Natural killer cell treated with Interleukin-12 subunit alpha and Interleukin-12 subunit beta and Interleukin-15 and Interleukin-18, amount 100 ng/mL, for 72 hours (primary cell): ENCODE measurements around the gene APEH. TPM values are rescaled to one million over a fixed set of nuclear protein-coding genes. Genes with fewer than 3 reads are reported as not detected.
A peak's percentile ranks its signal among the peaks of the same experiment; 100 is the strongest.

ENCODE experiments used
- ATAC-seq, 2 donors: fragments of 150-1000 bp; cut with Tn5 transposase in 1 of 2; sonication (Bioruptor Pico), chemical (Tn5 transposase) in 1 of 2; 2 replicates each; pipeline ENCODE4 v1.10.0; 2021
- DNase-seq: peaks from one replicate; pipeline ENCODE4 v3.0.0; 2022; ENCODE audit warnings: low spot score
- H3K27ac Mint-ChIP-seq, 2 donors: 1 replicate in 1 of 2; 2 replicates in 1 of 2; pipeline ENCODE4 v1.8.0; 2022; ENCODE audit warnings: mixed read lengths in 2 of 2, mild to moderate bottlenecking in 1 of 2, moderate library complexity in 1 of 2
- H3K27me3 Mint-ChIP-seq, 2 donors: 1 replicate in 1 of 2; 2 replicates in 1 of 2; pipeline ENCODE4 v1.8.0; 2022; ENCODE audit warnings: mixed read lengths in 2 of 2
- H3K36me3 Mint-ChIP-seq: one replicate; pipeline ENCODE4 v1.8.0; 2022; ENCODE audit warnings: mixed read lengths
- H3K4me1 Mint-ChIP-seq, 2 donors: 1 replicate in 1 of 2; 2 replicates in 1 of 2; pipeline ENCODE4 v1.8.0; 2022; ENCODE audit warnings: low read depth in 2 of 2, mixed read lengths in 2 of 2, mild to moderate bottlenecking in 1 of 2
- H3K4me3 Mint-ChIP-seq: one replicate; pipeline ENCODE4 v1.8.0; 2022; ENCODE audit warnings: mixed read lengths
- H3K9me3 Mint-ChIP-seq: 2 replicates; pipeline ENCODE4 v1.8.0; 2022; ENCODE audit warnings: mixed read lengths
- total RNA-seq, 2 donors: library from RNA; stranded (reverse); gene quantifications; one replicate each; pipeline ENCODE4 v1.2.3, GENCODE V29; 2022

APEH gene
- total RNA-seq, 2 donors from 2014 or later: 134 to 235 TPM

- no peak for DNase-seq
- H3K36me3 Mint-ChIP-seq: peaks cover 6% of the 10 kb centered on the region
- no peak for ATAC-seq
- peaks cover 0 to 5% of the 10 kb centered on the region in 2 donors for H3K4me1 Mint-ChIP-seq
- no peak overlapping the region for H3K4me3 Mint-ChIP-seq
- H3K9me3 Mint-ChIP-seq: no peaks in the 10 kb centered on the region
- H3K27me3 Mint-ChIP-seq: no peaks in the 10 kb centered on the region
- peak overlapping the region in 1 of 2 donors; percentile 7 for H3K27ac Mint-ChIP-seq
Measured at GRCh38 chr3:49733551-49733950, 59.4 kb downstream of the APEH start.

Other genes starting within 250 kb of the APEH start
- gene NICN1, start 245.0 kb upstream of the APEH start, total RNA-seq: 10 to 100 TPM; 10.6 to 14.9 TPM
- gene DAG1, start 204.1 kb upstream of the APEH start, total RNA-seq: 10 to 100 TPM; 22.0 to 27.8 TPM
- gene BSN, start 119.9 kb upstream of the APEH start, total RNA-seq: under 1 TPM; 0.39 to 0.59 TPM
- 1 to 10 TPM; 4.2 to 6.8 TPM for gene MST1, start 15.1 kb downstream of the APEH start, total RNA-seq
- gene RNF123, start 15.2 kb downstream of the APEH start, total RNA-seq: 10 to 100 TPM; 45.6 to 67.9 TPM
- 1 to 10 TPM; 1.0 to 2.0 TPM for gene AMIGO3, start 45.3 kb downstream of the APEH start, total RNA-seq
- 100 to 1,000 TPM in 1 of 2 donors, 10 to 100 TPM in 1; 83.5 to 110 TPM for gene GMPPB, start 49.6 kb downstream of the APEH start, total RNA-seq
- gene IP6K1, start 112.2 kb downstream of the APEH start, total RNA-seq: 10 to 100 TPM; 53.4 to 56.7 TPM
- not detected for gene CDHR4, start 125.5 kb downstream of the APEH start, total RNA-seq
- gene INKA1, start 128.9 kb downstream of the APEH start, total RNA-seq: under 1 TPM in 1 of 2 donors, not detected in 1; 0.64 TPM
- gene UBA7, start 139.6 kb downstream of the APEH start, total RNA-seq: 100 to 1,000 TPM in 1 of 2 donors, 10 to 100 TPM in 1; 89.5 to 105 TPM
- 10 to 100 TPM; 14.0 to 44.0 TPM for gene TRAIP, start 182.2 kb downstream of the APEH start, total RNA-seq
- gene CAMKV, start 195.6 kb downstream of the APEH start, total RNA-seq: not detected
- gene MST1R, start 229.5 kb downstream of the APEH start, total RNA-seq: 1 to 10 TPM in 1 of 2 donors, under 1 TPM in 1; 0.50 to 2.6 TPM